Adrenal gland (tissue), 5 donors: ENCODE results near the gene FNDC4.

Experiments
- POLR2A ChIP-seq, 2 donors: fragments of 450-650 bp; IDR thresholded peaks; one replicate each; pipeline ENCODE4 v1.6.1; 2017; ENCODE audit warnings: antibody characterized with exemption in 2 of 2, mild to moderate bottlenecking in 2 of 2, moderate library complexity in 1 of 2
- TF ChIP-seq, protein P1 (sequence below), 6 experiments: fragments of 450-650 bp in 4 of 6; fragments of 200-600 bp in 2 of 6; sonication (generic) in 1 of 6; IDR thresholded peaks; 1 replicate in 5 of 6; 2 replicates in 1 of 6; pipeline versions ENCODE4 v1.5.1 to v1.8.0; 2016 to 2021; ENCODE audit warnings: antibody characterized with exemption in 6 of 6, mild to moderate bottlenecking in 2 of 6, moderate library complexity in 1 of 6
- donor health status: DM: no; HTN: no; CAD: no.

DNA sequence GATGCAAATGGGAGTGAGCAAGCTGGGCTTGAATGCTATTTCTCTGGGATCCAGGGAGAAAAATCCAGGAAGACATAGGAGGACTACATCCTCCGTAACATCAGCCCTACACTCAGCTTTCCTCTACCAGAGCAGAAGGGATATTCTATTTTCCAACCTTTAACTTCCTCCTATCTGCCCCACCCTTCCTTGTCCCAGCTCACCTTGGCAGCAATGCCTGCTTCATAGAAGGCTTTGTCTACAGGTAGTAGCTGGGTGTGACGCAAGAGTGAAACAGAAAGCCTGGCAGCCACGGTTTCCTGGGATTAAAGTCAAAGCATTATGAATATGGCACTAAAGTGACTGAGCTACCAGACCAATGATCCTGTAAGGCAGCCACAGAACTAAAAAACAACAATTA lies 48.9 kb downstream of the FNDC4 start:
- TF ChIP-seq POLR2A (IDR thresholded peaks at IDR 0.05) = no peak
- TF ChIP-seq, protein P1, sequence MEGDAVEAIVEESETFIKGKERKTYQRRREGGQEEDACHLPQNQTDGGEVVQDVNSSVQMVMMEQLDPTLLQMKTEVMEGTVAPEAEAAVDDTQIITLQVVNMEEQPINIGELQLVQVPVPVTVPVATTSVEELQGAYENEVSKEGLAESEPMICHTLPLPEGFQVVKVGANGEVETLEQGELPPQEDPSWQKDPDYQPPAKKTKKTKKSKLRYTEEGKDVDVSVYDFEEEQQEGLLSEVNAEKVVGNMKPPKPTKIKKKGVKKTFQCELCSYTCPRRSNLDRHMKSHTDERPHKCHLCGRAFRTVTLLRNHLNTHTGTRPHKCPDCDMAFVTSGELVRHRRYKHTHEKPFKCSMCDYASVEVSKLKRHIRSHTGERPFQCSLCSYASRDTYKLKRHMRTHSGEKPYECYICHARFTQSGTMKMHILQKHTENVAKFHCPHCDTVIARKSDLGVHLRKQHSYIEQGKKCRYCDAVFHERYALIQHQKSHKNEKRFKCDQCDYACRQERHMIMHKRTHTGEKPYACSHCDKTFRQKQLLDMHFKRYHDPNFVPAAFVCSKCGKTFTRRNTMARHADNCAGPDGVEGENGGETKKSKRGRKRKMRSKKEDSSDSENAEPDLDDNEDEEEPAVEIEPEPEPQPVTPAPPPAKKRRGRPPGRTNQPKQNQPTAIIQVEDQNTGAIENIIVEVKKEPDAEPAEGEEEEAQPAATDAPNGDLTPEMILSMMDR (IDR thresholded peaks at IDR 0.05) = no peak
